HG03025 (cell line): Measurements from ENCODE around the gene OXLD1.
"Not testable (repeated sequence)": the region's sequence is repeated elsewhere in the genome, so short reads cannot be mapped to it uniquely, and the experiment has no call there.

Experiments
- ATAC-seq: cut with Tn5 transposase; IDR thresholded peaks from one replicate; pipeline ENCODE4 v1.9.1; 2021; ENCODE audit warnings: mild to moderate bottlenecking, moderate library complexity; ENCODE audit not compliant: unreplicated experiment, low FRiP score

OXLD1 gene

DNA sequence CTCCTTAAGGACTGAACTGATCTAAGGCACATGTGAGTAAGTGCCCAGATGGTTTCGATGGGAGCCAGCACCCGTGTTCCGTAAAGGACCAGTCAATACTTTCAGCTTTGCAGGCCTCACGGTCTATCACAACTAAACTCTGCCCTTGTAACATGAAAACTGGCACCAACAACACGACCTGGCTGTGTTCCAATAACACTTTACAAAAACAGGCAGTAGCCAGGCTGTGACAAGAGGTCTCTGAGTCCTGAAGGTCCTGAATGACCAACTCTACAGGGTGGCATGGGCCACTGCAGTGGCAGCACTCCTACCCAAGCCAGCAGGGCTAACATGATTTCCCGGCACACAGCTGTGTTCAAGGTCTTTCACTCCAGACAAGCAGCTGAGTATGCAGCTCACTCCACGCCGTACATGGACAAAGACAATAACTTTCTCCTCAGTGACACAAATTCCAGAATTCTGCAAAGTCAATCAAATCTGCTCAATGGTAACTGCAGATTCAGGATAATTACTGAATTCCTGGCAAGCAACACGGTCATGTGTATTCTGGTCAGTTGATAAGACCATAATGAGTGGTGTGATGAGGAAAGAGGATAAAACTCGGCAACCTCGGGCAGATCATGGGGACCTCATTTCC is 44.8 kb downstream of the OXLD1 start:
- ATAC-seq = no peak

DNA sequence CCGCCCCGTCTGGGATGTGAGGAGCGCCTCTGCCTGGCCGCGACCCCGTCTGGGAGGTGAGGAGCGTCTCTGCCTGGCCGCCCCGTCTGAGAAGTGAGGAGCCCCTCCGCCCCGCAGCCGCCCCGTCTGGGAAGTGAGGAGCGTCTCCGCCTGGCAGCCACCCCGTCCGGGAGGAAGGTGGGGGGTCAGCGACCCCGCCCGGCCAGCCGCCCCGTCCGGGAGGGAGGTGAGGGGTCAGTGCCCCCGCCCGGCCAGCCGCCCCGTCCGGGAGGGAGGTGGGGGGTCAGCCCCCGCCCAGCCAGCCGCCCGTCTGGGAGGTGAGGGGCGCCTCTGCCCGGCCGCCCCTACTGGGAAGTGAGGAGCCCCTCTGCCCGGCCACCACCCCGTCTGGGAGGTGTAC is 48.1 kb downstream of the OXLD1 start:
- ATAC-seq = not testable (repeated sequence)

DNA sequence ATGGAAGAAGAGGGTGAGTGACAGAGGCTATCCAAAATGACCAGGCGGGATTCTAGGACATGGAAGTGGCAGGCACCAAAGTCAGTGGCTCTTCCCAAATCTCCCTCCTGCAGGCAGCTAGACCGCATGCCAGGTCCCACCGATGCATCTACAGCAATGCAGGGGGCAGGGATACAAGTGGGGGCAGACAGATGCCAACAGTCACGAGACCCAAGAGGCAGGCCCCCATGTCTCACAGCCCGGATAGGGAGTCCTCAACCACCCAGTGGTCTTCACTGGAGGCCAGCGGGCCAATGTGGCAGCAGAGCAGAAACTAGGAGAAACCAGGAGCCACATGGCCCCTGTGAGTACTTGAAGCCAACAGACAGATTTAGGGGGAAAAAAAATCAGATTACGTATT is 49.5 kb downstream of the OXLD1 start:
- ATAC-seq = no peak

DNA sequence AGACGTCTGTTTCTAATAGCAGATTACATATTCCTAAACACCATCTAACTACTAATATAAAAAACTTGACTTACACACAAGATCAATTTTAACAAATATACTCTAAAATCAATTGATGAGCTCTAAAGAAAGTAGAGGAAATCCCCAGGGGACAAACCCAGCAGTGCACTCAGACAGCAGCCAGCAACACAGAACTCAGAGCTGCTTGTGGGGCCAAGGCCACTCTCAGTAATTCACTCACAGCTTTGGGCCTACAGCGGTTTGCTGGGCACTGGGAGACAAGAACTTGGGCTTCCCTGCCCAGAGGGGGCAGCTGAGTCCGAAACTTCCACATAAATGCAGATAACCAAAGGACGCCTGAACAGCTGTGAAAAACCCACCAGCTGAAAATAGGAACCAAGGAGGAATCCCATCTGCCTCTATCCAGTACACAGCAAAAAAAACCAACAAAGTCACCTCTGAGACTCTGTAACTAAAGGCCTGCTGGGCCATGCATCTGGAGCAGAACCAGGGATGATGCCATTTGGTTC is 50.9 kb downstream of the OXLD1 start:
- ATAC-seq = no peak
